Stomach smooth muscle (tissue), 2 donors: ENCODE results near the gene STX18.

Experiments used
- H3K27ac ChIP-seq: one replicate; pipeline ENCODE4 v1.7.0; 2013; ENCODE audit warnings: mild to moderate bottlenecking, low read length, inconsistent platforms
- H3K27me3 ChIP-seq, 2 donors: one replicate each; pipeline ENCODE4 v1.7.0; 2013; ENCODE audit warnings: low read length in 2 of 2; ENCODE audit not compliant: insufficient read depth in 2 of 2, control insufficient read depth in 1 of 2
- H3K36me3 ChIP-seq, 2 donors: one replicate each; pipeline ENCODE4 v1.7.0; 2013; ENCODE audit warnings: low read length in 2 of 2; ENCODE audit not compliant: control insufficient read depth in 2 of 2, insufficient read depth in 2 of 2
- H3K4me1 ChIP-seq: one replicate; pipeline ENCODE4 v1.7.0; 2013; ENCODE audit warnings: low read length; ENCODE audit not compliant: control insufficient read depth, insufficient read depth
- H3K4me3 ChIP-seq, 2 donors: one replicate each; pipeline ENCODE4 v1.7.0; 2013; ENCODE audit warnings: low read length in 2 of 2
- H3K9ac ChIP-seq, 2 donors: one replicate each; pipeline ENCODE4 v1.7.0; 2013; ENCODE audit warnings: low read length in 2 of 2, mild to moderate bottlenecking in 1 of 2
- H3K9me3 ChIP-seq, 2 donors: one replicate each; pipeline ENCODE4 v1.7.0; 2013; ENCODE audit warnings: low read length in 2 of 2; ENCODE audit not compliant: control insufficient read depth in 2 of 2
- donor health status: healthy.
- donor health status: Pancreatic carcinoma.

STX18 gene

DNA sequence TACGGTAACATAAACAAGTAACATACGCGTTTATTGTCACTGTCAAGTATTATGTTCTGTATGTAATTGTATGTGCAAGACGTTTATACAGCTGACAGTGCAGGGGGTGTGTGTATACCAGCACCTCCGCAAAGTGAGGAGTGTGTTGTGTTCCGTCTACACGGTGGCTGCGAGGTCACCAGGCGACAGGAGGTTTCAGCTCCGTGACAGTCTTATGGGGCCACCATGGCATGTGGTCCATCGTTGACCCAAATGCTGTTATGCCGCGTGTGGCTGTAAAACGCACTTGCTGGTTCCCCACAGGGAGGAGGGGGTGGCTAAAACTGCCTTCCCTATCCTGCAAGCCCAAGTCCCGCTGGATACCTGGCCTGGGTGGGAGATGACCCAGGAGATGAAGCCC is 129.9 kb downstream of the STX18 start:
- Histone ChIP-seq H3K27me3 (peaks cover 0 to 4% of the 10 kb centered on the region in 2 donors), H3K9ac (no peak overlapping the region), H3K9me3 (no peaks in the 10 kb centered on the region), H3K4me1 (no peaks in the 10 kb centered on the region), H3K36me3 (peaks cover 0 to 2% of the 10 kb centered on the region in 2 donors), H3K27ac (no peak overlapping the region), H3K4me3 (no peak overlapping the region)

DNA sequence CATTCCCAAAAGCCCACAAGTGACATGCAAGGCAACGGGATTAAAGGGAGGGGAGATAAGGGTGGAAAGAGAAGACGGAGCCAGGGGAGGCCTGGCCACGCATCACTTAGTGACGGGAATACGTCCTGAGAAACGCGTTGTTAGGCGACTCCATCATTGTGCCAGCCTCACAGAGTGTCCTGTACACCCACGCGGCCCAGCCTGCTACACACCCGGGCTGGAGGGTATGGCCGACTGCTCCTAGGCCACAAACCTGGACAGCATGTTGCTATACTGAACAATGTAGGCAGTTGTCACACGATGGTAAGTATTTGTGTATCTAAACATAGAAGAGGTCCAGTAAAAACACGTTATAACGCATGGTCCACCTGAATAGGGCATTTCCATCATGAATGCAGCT is 131.6 kb downstream of the STX18 start:
- Histone ChIP-seq H3K27me3 (peaks cover 0 to 4% of the 10 kb centered on the region in 2 donors), H3K9ac (no peak overlapping the region), H3K27ac (no peak overlapping the region), H3K9me3 (no peaks in the 10 kb centered on the region), H3K4me1 (no peaks in the 10 kb centered on the region), H3K36me3 (no peaks in the 10 kb centered on the region), H3K4me3 (no peak overlapping the region)

DNA sequence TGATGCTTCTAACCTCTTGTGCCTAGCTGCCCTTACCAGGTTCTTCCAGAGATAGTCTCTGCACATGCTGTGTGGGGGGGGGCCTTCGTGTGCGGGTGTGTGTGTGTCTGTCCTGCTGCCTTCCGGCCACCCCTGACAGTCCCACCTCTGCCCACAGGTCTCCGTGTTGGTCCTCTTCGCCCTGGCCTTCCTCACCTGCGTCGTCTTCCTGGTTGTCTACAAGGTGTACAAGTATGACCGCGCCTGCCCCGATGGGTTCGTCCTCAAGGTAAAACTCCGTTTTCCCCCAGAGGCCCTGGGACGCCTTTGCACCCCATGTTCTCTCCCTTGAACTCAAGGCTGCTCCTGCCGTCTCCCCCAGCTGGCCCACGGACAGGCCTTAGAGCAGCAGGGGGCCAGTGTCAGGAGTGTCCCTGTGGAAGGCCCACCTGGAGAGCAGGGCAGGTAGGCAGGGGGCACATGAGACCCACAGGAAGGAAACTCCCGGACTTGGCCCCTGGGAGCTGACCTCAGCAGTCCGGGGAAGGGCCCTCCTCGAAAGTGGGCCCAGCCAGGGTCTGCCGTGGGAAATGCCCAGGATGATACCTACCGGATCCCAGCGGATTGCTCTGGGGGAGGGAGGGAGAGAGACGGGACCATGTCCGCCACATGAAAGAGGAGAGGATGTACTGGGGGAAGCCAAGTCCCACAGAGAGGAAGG is 132.3 kb downstream of the STX18 start:
- Histone ChIP-seq H3K27me3 (peaks cover 2 to 8% of the 10 kb centered on the region in 2 donors), H3K9me3 (no peaks in the 10 kb centered on the region), H3K36me3 (no peaks in the 10 kb centered on the region), H3K4me3 (no peak overlapping the region), H3K9ac (no peak overlapping the region), H3K4me1 (no peaks in the 10 kb centered on the region), H3K27ac (no peak overlapping the region)

DNA sequence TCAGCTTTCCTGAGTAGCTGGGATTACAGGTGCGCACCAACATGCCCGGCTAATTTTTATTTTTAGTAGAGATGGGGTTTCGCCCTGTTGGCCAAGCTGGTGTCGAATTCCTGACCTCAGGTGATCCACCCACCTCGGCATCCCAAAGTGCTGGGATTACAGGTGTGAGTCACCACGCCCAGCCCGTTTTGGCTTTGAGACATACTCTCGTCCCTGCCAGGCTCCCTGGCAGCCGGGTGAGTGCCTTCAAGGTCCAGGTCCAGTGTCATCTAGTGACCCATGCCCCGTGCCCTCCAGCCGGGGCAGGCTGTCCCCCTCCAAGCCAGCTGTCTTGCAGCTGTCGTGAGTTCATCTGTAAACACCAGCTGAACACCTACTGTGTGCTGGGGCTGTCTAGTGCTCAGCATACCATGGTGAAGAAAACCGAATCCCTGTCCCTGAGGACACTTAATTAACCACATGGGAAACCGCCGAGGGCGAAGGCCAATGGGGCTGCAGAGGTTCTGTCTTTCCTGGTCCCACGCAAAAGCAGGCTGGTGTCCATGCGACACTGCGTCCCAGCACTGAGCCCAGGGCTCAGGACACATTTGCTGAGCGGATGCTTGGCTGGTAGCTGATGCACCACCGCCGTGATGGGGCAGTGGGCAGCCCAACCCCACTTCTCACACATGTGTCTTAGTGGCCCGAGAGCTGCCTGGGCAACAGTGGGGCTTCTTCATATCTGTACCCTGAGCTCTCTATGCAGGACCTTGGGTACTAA is 133.1 kb downstream of the STX18 start:
- Histone ChIP-seq H3K9ac (no peak overlapping the region), H3K4me1 (no peaks in the 10 kb centered on the region), H3K27ac (no peak overlapping the region), H3K9me3 (no peaks in the 10 kb centered on the region), H3K36me3 (no peaks in the 10 kb centered on the region), H3K27me3 (peaks cover 7 to 8% of the 10 kb centered on the region in 2 donors), H3K4me3 (no peak overlapping the region)

DNA sequence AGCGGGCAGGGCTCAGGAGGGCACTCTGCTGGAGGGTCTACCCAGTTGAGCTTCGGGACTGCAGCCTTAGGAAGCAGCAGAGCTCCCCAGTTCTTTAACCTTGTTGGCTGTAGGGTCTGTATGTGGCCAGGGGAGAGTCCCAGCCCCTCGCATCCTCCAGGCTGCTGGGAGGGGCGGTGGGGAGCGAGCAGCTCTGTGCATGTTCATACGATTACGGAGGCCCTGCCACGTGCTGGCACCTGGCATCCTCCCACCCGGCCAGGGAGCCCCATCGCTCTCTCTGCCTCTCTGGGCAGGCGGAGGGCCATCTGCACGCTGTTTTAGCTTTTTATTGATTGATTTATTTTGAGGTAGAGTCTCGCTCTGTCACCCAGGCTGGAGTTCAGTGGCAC is 133.7 kb downstream of the STX18 start:
- no peaks in the 10 kb centered on the region for H3K9me3 ChIP-seq
- H3K36me3 ChIP-seq = no peaks in the 10 kb centered on the region
- H3K9ac ChIP-seq = no peak overlapping the region
- no peak overlapping the region for H3K4me3 ChIP-seq
- H3K4me1 ChIP-seq = no peaks in the 10 kb centered on the region
- H3K27me3 ChIP-seq = peaks cover 7 to 8% of the 10 kb centered on the region in 2 donors
- H3K27ac ChIP-seq = no peak overlapping the region

DNA sequence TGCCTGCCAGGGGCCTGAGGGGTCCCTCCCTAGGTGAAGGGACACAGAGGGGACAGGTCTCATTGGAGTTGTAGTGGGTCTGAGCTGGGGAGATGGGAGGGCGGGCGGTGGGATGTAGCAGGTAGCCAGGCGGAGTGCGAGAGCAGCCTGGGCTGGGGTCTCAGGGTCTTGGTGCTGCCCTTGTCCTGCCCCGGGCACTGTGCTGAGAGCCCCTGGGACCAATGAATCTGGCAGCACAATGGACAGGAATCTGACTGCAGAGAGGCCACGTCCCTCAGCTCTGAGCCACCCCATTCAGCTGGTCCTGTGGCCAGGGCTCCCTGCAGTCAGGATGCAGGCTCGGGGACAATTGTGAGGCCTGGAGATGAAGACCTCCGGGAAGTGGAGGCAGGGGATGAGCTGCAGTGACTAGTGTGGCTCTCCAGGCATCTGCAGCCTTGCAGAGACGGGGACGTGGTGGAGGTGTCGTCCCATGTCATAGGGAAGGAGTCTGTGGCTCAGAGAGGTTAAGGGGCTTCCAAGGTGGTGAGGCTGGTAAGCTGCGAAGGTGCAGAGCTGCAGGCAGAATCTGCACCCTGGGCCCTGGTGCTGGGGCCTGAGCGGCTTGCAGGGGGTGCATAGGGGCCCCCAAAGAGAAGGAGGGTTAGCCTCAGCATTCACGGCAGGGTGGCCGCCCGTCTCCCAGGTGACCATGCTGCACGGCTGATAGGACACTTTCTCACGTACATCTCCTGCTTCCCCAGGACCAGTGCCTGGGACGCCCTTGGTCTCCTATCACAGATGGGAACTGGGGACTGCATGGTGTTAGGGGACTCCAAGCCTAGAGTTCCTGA is 134.3 kb downstream of the STX18 start:
- H3K36me3 ChIP-seq = no peaks in the 10 kb centered on the region
- H3K9ac ChIP-seq = no peak overlapping the region
- H3K27me3 ChIP-seq = peaks cover 7 to 8% of the 10 kb centered on the region in 2 donors
- H3K9me3 ChIP-seq = no peaks in the 10 kb centered on the region
- no peaks in the 10 kb centered on the region for H3K4me1 ChIP-seq
- H3K4me3 ChIP-seq = no peak overlapping the region
- H3K27ac ChIP-seq = no peak overlapping the region

DNA sequence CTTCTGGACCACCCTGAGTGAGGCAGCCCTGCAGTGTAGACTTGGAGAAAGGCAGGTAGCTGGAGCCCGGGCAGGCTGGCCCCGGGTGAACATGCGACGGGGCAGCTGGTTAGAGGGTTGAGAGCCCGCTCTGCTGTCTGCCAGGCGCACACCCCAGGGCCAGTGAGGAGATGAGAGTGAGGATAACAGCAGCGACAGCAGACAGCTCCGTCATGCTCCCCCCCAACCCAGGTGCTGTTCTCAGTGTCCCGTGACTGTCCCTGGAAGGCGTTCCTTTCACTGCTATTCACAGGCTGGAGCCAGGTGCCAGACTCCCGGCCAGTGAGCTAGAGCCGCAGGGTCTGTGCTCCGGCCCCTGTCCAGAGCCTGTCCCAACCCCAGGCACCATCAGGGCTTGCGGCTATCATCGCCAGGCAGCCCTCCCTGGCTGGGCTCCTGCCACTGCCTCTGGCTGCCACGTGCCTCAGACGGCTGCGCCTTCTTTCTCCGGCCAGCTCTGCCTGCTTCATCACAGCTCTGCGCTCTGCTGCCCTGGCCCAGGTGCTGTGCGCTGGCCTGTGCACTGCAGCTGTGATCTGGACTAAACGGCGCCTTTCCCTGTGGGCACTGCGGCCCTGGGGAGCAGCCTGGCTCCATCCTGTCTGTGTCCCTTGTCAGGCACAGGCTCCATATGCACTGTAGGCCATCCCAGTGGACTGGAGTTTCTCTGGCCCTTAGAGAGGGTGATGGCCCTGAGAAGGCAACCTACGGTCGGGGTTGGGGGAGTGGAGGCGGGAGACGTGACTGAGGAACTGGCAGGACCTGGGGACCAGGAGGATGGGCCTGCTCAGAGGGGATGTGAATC is 135.2 kb downstream of the STX18 start:
- Histone ChIP-seq H3K36me3 (no peaks in the 10 kb centered on the region), H3K4me3 (no peak overlapping the region), H3K27ac (no peak overlapping the region), H3K27me3 (peaks cover 7 to 8% of the 10 kb centered on the region in 2 donors), H3K9ac (no peak overlapping the region), H3K4me1 (no peaks in the 10 kb centered on the region), H3K9me3 (no peaks in the 10 kb centered on the region)

DNA sequence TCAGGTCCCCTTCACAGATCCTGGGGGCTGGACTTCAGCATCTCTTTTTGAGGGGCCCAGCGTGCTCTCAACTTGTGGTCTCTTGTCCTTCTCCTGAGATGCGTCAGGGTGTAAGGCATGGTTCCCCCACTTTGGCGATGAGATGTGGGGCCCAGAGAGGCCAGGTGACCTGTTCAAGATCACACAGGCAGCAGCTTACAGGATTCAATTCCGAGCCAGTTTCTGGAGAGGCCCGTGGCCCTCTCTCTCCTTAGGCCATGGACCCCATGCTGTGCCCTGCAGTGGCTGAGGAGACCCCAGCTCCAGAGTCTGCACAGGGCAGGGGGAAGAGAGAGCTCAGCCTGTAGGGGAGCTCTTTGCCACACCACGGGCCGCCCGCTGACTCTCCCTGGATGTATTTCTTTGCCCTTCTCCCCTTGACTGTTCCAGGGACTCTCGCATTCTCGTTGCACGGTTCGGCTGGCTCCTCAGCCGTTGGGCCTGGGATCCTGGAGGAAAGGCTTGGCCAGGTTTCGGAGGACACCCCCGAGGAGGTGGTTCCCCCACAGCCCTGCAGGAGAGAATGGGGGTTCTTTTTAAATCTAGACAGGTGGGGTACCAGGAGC is 136.4 kb downstream of the STX18 start:
- H3K36me3 ChIP-seq = no peaks in the 10 kb centered on the region
- H3K9me3 ChIP-seq = no peaks in the 10 kb centered on the region
- no peak overlapping the region for H3K27ac ChIP-seq
- H3K9ac ChIP-seq = no peak overlapping the region
- no peak overlapping the region for H3K4me3 ChIP-seq
- no peaks in the 10 kb centered on the region for H3K4me1 ChIP-seq
- H3K27me3 ChIP-seq = peaks cover 7 to 8% of the 10 kb centered on the region in 2 donors

DNA sequence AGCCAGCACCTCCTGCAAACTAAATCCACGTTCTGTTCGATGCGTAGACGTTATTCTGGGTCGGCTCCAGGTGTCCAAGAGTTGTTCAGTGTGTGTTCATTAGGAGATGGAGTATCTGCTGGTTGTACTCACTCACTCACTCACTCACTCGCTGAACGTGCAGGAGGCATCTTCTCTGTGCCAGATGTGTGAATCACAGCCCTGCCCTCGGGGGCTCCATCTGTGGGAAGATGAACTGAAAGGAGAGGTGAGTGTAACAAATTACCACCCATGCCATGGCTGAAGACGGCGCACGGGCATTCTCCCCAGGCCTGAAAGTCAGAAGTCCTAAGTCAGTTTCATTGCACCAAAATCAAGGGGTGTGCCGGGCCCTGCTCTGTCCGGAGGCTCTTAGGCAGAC is 138.9 kb downstream of the STX18 start:
- peaks cover 0 to 3% of the 10 kb centered on the region in 2 donors for H3K9me3 ChIP-seq
- H3K9ac ChIP-seq = no peak overlapping the region
- no peak overlapping the region for H3K27ac ChIP-seq
- no peaks in the 10 kb centered on the region for H3K36me3 ChIP-seq
- peaks cover 7 to 13% of the 10 kb centered on the region in 2 donors for H3K27me3 ChIP-seq
- no peak overlapping the region for H3K4me3 ChIP-seq
- H3K4me1 ChIP-seq = no peaks in the 10 kb centered on the region

DNA sequence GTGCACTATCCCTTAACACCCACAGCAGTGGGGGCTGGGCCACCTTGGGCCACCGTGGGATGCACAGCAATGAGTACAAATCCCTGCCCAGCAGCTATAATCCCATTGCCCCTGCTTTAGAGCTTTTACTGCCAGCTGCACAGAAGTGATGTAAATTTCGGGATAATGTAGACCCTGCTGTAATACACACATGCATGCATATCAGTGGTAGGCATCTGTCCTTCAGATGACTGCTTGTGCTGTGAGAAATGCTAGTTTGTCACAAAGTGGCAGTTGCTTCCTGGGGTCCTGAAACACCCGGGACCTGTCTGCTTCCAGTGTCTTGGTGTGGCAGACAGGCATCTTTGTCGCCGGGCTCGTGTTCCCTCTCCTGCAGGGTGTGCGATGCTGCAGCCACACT is 140.8 kb downstream of the STX18 start:
- Histone ChIP-seq H3K36me3 (no peaks in the 10 kb centered on the region), H3K4me1 (no peaks in the 10 kb centered on the region), H3K9me3 (peaks cover 0 to 3% of the 10 kb centered on the region in 2 donors), H3K27ac (no peak overlapping the region), H3K27me3 (peaks cover 15 to 19% of the 10 kb centered on the region in 2 donors), H3K4me3 (no peak overlapping the region), H3K9ac (no peak overlapping the region)
